Activated CD8-positive, alpha-beta memory T cell treated with anti-CD3 and anti-CD28 coated beads for 48 hours (primary cell): Measurements from ENCODE around the gene SYTL2.

Source experiments
- DNase-seq, 3 experiments: peaks; one replicate each; pipeline ENCODE4 v3.0.0-alpha.2; 2020; ENCODE audit warnings: low read depth in 2 of 3, low spot score in 2 of 3

SYTL2 gene

GRCh38 chr11:85826116-85826855 is 15.3 kb upstream of the SYTL2 start:
- DNase-seq, result no peak

GRCh38 chr11:85825616-85826015 is 14.7 kb upstream of the SYTL2 start:
- no peak for DNase-seq

GRCh38 chr11:85823816-85824215 is 12.9 kb upstream of the SYTL2 start:
- DNase-seq, result peak in 1 of 3 experiments; percentile 17

- DNase-seq, result no peak
Measured at GRCh38 chr11:85822814-85823213, 11.9 kb upstream of the SYTL2 start.

- no peak for DNase-seq
Measured at GRCh38 chr11:85821636-85822035, 10.7 kb upstream of the SYTL2 start.

GRCh38 chr11:85819441-85819840 is 8.5 kb upstream of the SYTL2 start:
- DNase-seq, result no peak

- no peak for DNase-seq
Measured at GRCh38 chr11:85815186-85815931, 4.4 kb upstream of the SYTL2 start.

GRCh38 chr11:85813721-85814120 is 2.8 kb upstream of the SYTL2 start:
- DNase-seq, result no peak

- no peak for DNase-seq
Measured at GRCh38 chr11:85811624-85812023, 683 bp upstream of the SYTL2 start.

- DNase-seq, result no peak
Measured at GRCh38 chr11:85810521-85810870, 445 bp downstream of the SYTL2 start.

- DNase-seq, result no peak
Measured at GRCh38 chr11:85809863-85810262, 1.1 kb downstream of the SYTL2 start.

GRCh38 chr11:85809191-85809590 is 1.8 kb downstream of the SYTL2 start:
- DNase-seq, result no peak

- no peak for DNase-seq
Measured at GRCh38 chr11:85806876-85807275, 4.1 kb downstream of the SYTL2 start.

GRCh38 chr11:85806016-85806415 is 4.9 kb downstream of the SYTL2 start:
- no peak for DNase-seq

- no peak for DNase-seq
Measured at GRCh38 chr11:85805387-85805786, 5.6 kb downstream of the SYTL2 start.

- no peak for DNase-seq
Measured at GRCh38 chr11:85803920-85804319, 7.0 kb downstream of the SYTL2 start.

GRCh38 chr11:85803303-85803702 is 7.6 kb downstream of the SYTL2 start:
- DNase-seq, result no peak

GRCh38 chr11:85801527-85801926 is 9.4 kb downstream of the SYTL2 start:
- DNase-seq, result no peak

GRCh38 chr11:85800595-85801342 is 10.2 kb downstream of the SYTL2 start:
- DNase-seq, result no peak

- DNase-seq, result no peak
Measured at GRCh38 chr11:85799142-85799541, 11.8 kb downstream of the SYTL2 start.

GRCh38 chr11:85798361-85798760 is 12.6 kb downstream of the SYTL2 start:
- no peak for DNase-seq
